ENCODE results near the gene GP9. TPM values are rescaled to one million over a fixed set of nuclear protein-coding genes. Genes with fewer than 3 reads are reported as not detected.
A peak's percentile ranks its signal among the peaks of the same experiment; 100 is the strongest.

Gene GP9
- total RNA-seq, 1 experiment from 2014 or later, result not detected

GRCh38 chr3:129015388-129016105 lies 45.0 kb upstream of the GP9 start:
- Mint-ChIP-seq H3K4me3 (no peak overlapping the region), H3K4me1 (peaks cover 2 to 15% of the 10 kb centered on the region in 2 experiments), H3K36me3 (ENCODE audit: insufficient read depth in 1 of 3, low read depth in 3 of 3) (no peaks in the 10 kb centered on the region), H3K27ac (no peak overlapping the region; a peak in 1 of 7 replicates), H3K9me3 (no peaks in the 10 kb centered on the region), H3K27me3 (ENCODE audit: low read depth) (peaks cover 9% of the 10 kb centered on the region)
- no peak for DNase-seq
- Histone ChIP-seq H3K27ac (ENCODE audit: insufficient read length, low read depth, low read length) (no peak overlapping the region), H2BK5ac (ENCODE audit: insufficient read length, low read length) (no peak overlapping the region), H2BK15ac (ENCODE audit: low read depth, low read length) (no peak overlapping the region), H3K79me2 (ENCODE audit: insufficient read depth, low read length) (no peaks in the 10 kb centered on the region), H3K9me3 (ENCODE audit: control insufficient read depth, low read depth, low read length) (no peaks in the 10 kb centered on the region), H2BK120ac (ENCODE audit: low read depth, low read length, poor library complexity, severe bottlenecking) (no peak overlapping the region), H2BK12ac (ENCODE audit: insufficient read length, low read depth, low read length) (no peak overlapping the region), H4K5ac (ENCODE audit: insufficient read length, low read depth, low read length) (no peak overlapping the region), H3K23me2 (ENCODE audit: insufficient read length, low read depth, low read length, poor library complexity, severe bottlenecking) (no peaks in the 10 kb centered on the region), H3K56ac (ENCODE audit: insufficient read length, low read depth, low read length) (no peak overlapping the region), H3K9ac (ENCODE audit: extremely low read depth, insufficient read length, low read length) (no peak overlapping the region), H3K18ac (ENCODE audit: insufficient read length, low read depth, low read length) (no peak overlapping the region), H4K8ac (replicated peaks; ENCODE audit: insufficient read length, low read depth, low read length) (no peak overlapping the region), H3K4me1 (ENCODE audit: insufficient read depth, low read length) (no peaks in the 10 kb centered on the region), H3K4me2 (ENCODE audit: insufficient read depth, insufficient read length, low read length) (no peak overlapping the region), H2BK20ac (ENCODE audit: low read depth, low read length, poor library complexity, severe bottlenecking) (no peak overlapping the region), H3K23ac (ENCODE audit: insufficient read length, low read depth, low read length) (no peak overlapping the region), H3K4ac (ENCODE audit: low read depth, low read length) (no peak overlapping the region), H3T11ph (ENCODE audit: low read length) (no peak overlapping the region), H4K20me1 (ENCODE audit: control insufficient read depth, insufficient read depth, insufficient read length) (no peaks in the 10 kb centered on the region), H4K91ac (ENCODE audit: insufficient read length, low read depth, low read length) (no peak overlapping the region), H3K27me3 (ENCODE audit: insufficient read depth, low read length) (no peaks in the 10 kb centered on the region), H3K14ac (ENCODE audit: insufficient read depth, low read length) (peak overlapping the region; percentile 50; the same call in 1 of the 2 replicates), H3K79me1 (ENCODE audit: insufficient read depth, low read depth, low read length, poor library complexity, severe bottlenecking) (no peaks in the 10 kb centered on the region), H2AFZ (ENCODE audit: low read length) (no peak overlapping the region), H2AK5ac (ENCODE audit: insufficient read length, low read length) (no peak overlapping the region)
- TF ChIP-seq CTCF (conservative IDR thresholded peaks at IDR 0.05), result no peak
- no CpG with 5 or more reads among the region's 19 CpGs for WGBS (ENCODE audit: extremely low coverage, insufficient read length, low lambda C conversion rate)

All from H9 (cell line).